Ishikawa (cell line): ENCODE results near the gene LMF1.

Source experiments
- CEBPB ChIP-seq: IDR thresholded peaks from 2 replicates; pipeline ENCODE4 v1.6.1; 2012
- CREB1 ChIP-seq: IDR thresholded peaks from 2 replicates; pipeline ENCODE4 v1.6.1; 2012; ENCODE audit warnings: low read depth
- EGR1 ChIP-seq: IDR thresholded peaks from 2 replicates; pipeline ENCODE4 v1.6.1; 2012
- EP300 ChIP-seq: IDR thresholded peaks from 2 replicates; pipeline ENCODE4 v1.6.1; 2012; ENCODE audit warnings: borderline replicate concordance
- FOXM1 ChIP-seq: IDR thresholded peaks from 2 replicates; pipeline ENCODE4 v1.6.1; 2012; ENCODE audit warnings: low read depth, borderline replicate concordance
- MAX ChIP-seq: IDR thresholded peaks from 2 replicates; pipeline ENCODE4 v1.6.1; 2012
- NFIC ChIP-seq: IDR thresholded peaks from 2 replicates; pipeline ENCODE4 v1.6.1; 2012
- RAD21 ChIP-seq: IDR thresholded peaks from 2 replicates; pipeline ENCODE4 v1.6.1; 2012; ENCODE audit warnings: low read depth
- REST ChIP-seq: IDR thresholded peaks from 2 replicates; pipeline ENCODE4 v1.6.1; 2012; ENCODE audit warnings: low read depth, mild to moderate bottlenecking
- TAF1 ChIP-seq: IDR thresholded peaks from 2 replicates; pipeline ENCODE4 v1.6.1; 2012; ENCODE audit warnings: low read depth, mild to moderate bottlenecking
- TCF12 ChIP-seq: IDR thresholded peaks from 2 replicates; pipeline ENCODE4 v1.6.1; 2012; ENCODE audit warnings: low read depth
- TEAD4 ChIP-seq: IDR thresholded peaks from 2 replicates; pipeline ENCODE4 v1.6.1; 2012
- USF1 ChIP-seq: IDR thresholded peaks from 2 replicates; pipeline ENCODE4 v1.6.1; 2012
- YY1 ChIP-seq: IDR thresholded peaks from 2 replicates; pipeline ENCODE4 v1.6.1; 2012; ENCODE audit warnings: low read depth
- ZBTB7A ChIP-seq: IDR thresholded peaks from 2 replicates; pipeline ENCODE4 v1.6.1; 2012; ENCODE audit warnings: low read depth

LMF1 gene

GRCh38 chr16:967077-967541 lies 3.7 kb downstream of the LMF1 start:
- no peak for TF ChIP-seq TCF12
- no peak for TF ChIP-seq MAX
- TF ChIP-seq EP300 = no peak
- no peak for TF ChIP-seq USF1
- no peak for TF ChIP-seq YY1
- TF ChIP-seq TEAD4 = no peak
- no peak for TF ChIP-seq FOXM1
- no peak for TF ChIP-seq NFIC
- TF ChIP-seq EGR1 = no peak
- no peak for TF ChIP-seq REST
- TF ChIP-seq ZBTB7A = no peak
- no peak for TF ChIP-seq CREB1
- no peak for TF ChIP-seq CEBPB

GRCh38 chr16:966505-966904 lies 4.3 kb downstream of the LMF1 start:
- no peak for TF ChIP-seq TAF1
- no peak for TF ChIP-seq CEBPB
- no peak for TF ChIP-seq NFIC

GRCh38 chr16:966035-966434 lies 4.7 kb downstream of the LMF1 start:
- TF ChIP-seq USF1 = no peak
- no peak for TF ChIP-seq TEAD4
- no peak for TF ChIP-seq NFIC
- no peak for TF ChIP-seq ZBTB7A
- no peak for TF ChIP-seq FOXM1
- no peak for TF ChIP-seq CREB1
- TF ChIP-seq TAF1 = no peak

GRCh38 chr16:965487-965886 lies 5.3 kb downstream of the LMF1 start:
- TF ChIP-seq USF1 = no peak
- TF ChIP-seq RAD21 = no peak
- TF ChIP-seq EP300 = no peak

GRCh38 chr16:965036-965395 lies 5.8 kb downstream of the LMF1 start:
- no peak for TF ChIP-seq USF1
- TF ChIP-seq TAF1 = no peak
- no peak for TF ChIP-seq RAD21
- TF ChIP-seq EGR1 = no peak
- no peak for TF ChIP-seq NFIC
- TF ChIP-seq ZBTB7A = no peak
- TF ChIP-seq REST = no peak
- TF ChIP-seq EP300 = no peak
- no peak for TF ChIP-seq CREB1
- no peak for TF ChIP-seq TCF12
- TF ChIP-seq MAX = no peak
- TF ChIP-seq CEBPB = no peak
- no peak for TF ChIP-seq TEAD4
- no peak for TF ChIP-seq YY1

- no peak for TF ChIP-seq ZBTB7A
- TF ChIP-seq REST = no peak
- TF ChIP-seq TCF12 = no peak
- TF ChIP-seq TAF1 = no peak
- TF ChIP-seq MAX = no peak
- TF ChIP-seq YY1 = no peak
- no peak for TF ChIP-seq FOXM1
- no peak for TF ChIP-seq CEBPB
- TF ChIP-seq NFIC = no peak
- no peak for TF ChIP-seq RAD21
- no peak for TF ChIP-seq EGR1
- no peak for TF ChIP-seq CREB1
- TF ChIP-seq EP300 = no peak
- no peak for TF ChIP-seq TEAD4
- no peak for TF ChIP-seq USF1
These were observed 6.3 kb downstream of the LMF1 start for GRCh38 chr16:964356-965035.
